Measurements from ENCODE around the gene MECR.

GRCh38 chr1:29256394-29256793 lies 25.7 kb upstream of the MECR start:
- TF ChIP-seq CTCF (IDR thresholded peaks at IDR 0.05) = no peak
- no peak for TF ChIP-seq POLR2AphosphoS5 (IDR thresholded peaks at IDR 0.05; ENCODE audit: insufficient read depth in 1 of 2, low read depth in 1 of 2)

Data from vagina (tissue), 2 donors.